ENCODE results near the gene DNAH14. TPM values are rescaled to one million over a fixed set of nuclear protein-coding genes. Genes with fewer than 3 reads are reported as not detected.
"Not testable (repeated sequence)": the region's sequence is repeated elsewhere in the genome, so short reads cannot be mapped to it uniquely, and the experiment has no call there.

Gene DNAH14
- total RNA-seq, 1 experiment from 2014 or later = 39.7 TPM

GRCh38 chr1:225004396-225004795 is 74.9 kb downstream of the DNAH14 start:
- Histone ChIP-seq H2BK15ac (ENCODE audit: low read depth, low read length) (no peak overlapping the region), H2AK5ac (ENCODE audit: insufficient read length, low read length) (no peak overlapping the region), H4K20me1 (ENCODE audit: control insufficient read depth, insufficient read depth, insufficient read length) (no peaks in the 10 kb centered on the region), H4K8ac (replicated peaks; ENCODE audit: insufficient read length, low read depth, low read length) (no peak overlapping the region), H3K4me1 (ENCODE audit: insufficient read depth, low read length) (no peaks in the 10 kb centered on the region), H2AFZ (ENCODE audit: low read length) (no peak overlapping the region), H3K27ac (ENCODE audit: insufficient read length, low read depth, low read length) (no peak overlapping the region), H3K56ac (ENCODE audit: insufficient read length, low read depth, low read length) (no peak overlapping the region), H3K9me3 (ENCODE audit: control insufficient read depth, low read depth, low read length) (no peaks in the 10 kb centered on the region), H3K4me2 (ENCODE audit: insufficient read depth, insufficient read length, low read length) (no peak overlapping the region), H3T11ph (ENCODE audit: low read length) (no peak overlapping the region), H3K79me1 (ENCODE audit: insufficient read depth, low read depth, low read length, poor library complexity, severe bottlenecking) (no peaks in the 10 kb centered on the region), H3K23me2 (ENCODE audit: insufficient read length, low read depth, low read length, poor library complexity, severe bottlenecking) (no peaks in the 10 kb centered on the region), H2BK20ac (ENCODE audit: low read depth, low read length, poor library complexity, severe bottlenecking) (no peak overlapping the region), H3K4ac (ENCODE audit: low read depth, low read length) (no peak overlapping the region), H2BK5ac (ENCODE audit: insufficient read length, low read length) (no peak overlapping the region), H3K27me3 (ENCODE audit: insufficient read depth, low read length) (no peaks in the 10 kb centered on the region), H2BK12ac (ENCODE audit: insufficient read length, low read depth, low read length) (no peak overlapping the region), H4K91ac (ENCODE audit: insufficient read length, low read depth, low read length) (no peak overlapping the region), H3K18ac (ENCODE audit: insufficient read length, low read depth, low read length) (no peak overlapping the region), H3K14ac (ENCODE audit: insufficient read depth, low read length) (no peak overlapping the region), H4K5ac (ENCODE audit: insufficient read length, low read depth, low read length) (no peak overlapping the region), H3K23ac (ENCODE audit: insufficient read length, low read depth, low read length) (no peak overlapping the region), H2BK120ac (ENCODE audit: low read depth, low read length, poor library complexity, severe bottlenecking) (no peak overlapping the region), H3K79me2 (ENCODE audit: insufficient read depth, low read length) (no peaks in the 10 kb centered on the region), H3K9ac (ENCODE audit: extremely low read depth, insufficient read length, low read length) (no peak overlapping the region)
- Mint-ChIP-seq H3K9me3 (peaks cover 9 to 33% of the 10 kb centered on the region in 2 experiments; a peak in 4 of 5 replicates), H3K4me3 (no peak overlapping the region), H3K4me1 (no peaks in the 10 kb centered on the region), H3K27me3 (ENCODE audit: low read depth) (no peaks in the 10 kb centered on the region), H3K27ac (no peak overlapping the region), H3K36me3 (ENCODE audit: insufficient read depth in 1 of 3, low read depth in 3 of 3) (peaks cover 18 to 32% (median 22%) of the 10 kb centered on the region in 3 experiments)
- WGBS (ENCODE audit: extremely low coverage, insufficient read length, low lambda C conversion rate) = no CpG with 5 or more reads among the region's 1 CpG
- no peak for DNase-seq
- TF ChIP-seq, protein P1, sequence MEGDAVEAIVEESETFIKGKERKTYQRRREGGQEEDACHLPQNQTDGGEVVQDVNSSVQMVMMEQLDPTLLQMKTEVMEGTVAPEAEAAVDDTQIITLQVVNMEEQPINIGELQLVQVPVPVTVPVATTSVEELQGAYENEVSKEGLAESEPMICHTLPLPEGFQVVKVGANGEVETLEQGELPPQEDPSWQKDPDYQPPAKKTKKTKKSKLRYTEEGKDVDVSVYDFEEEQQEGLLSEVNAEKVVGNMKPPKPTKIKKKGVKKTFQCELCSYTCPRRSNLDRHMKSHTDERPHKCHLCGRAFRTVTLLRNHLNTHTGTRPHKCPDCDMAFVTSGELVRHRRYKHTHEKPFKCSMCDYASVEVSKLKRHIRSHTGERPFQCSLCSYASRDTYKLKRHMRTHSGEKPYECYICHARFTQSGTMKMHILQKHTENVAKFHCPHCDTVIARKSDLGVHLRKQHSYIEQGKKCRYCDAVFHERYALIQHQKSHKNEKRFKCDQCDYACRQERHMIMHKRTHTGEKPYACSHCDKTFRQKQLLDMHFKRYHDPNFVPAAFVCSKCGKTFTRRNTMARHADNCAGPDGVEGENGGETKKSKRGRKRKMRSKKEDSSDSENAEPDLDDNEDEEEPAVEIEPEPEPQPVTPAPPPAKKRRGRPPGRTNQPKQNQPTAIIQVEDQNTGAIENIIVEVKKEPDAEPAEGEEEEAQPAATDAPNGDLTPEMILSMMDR (conservative IDR thresholded peaks at IDR 0.05) = peak; percentile 66

DNA sequence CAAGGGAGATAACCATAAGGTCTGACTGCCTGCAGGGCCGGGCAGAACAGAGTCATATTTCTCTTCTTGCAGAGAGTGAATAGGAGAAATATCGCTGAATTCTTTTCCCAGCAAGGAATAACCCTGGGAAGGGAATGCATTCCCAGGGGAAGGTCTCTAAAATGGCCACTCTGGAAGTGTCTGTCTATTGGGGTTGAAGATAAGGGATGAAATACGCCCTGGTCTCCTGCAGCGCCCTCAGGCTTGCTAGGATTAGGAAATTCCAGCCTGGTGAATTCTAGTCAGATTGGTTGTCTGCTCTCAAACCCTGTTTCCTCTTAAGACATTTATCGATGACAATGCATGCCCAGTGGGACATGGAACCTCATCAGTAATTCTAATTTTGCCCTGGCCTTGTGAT is 76.9 kb downstream of the DNAH14 start:
- not testable (repeated sequence) for H3K23me2 ChIP-seq (ENCODE audit: insufficient read length, low read depth, low read length, poor library complexity, severe bottlenecking); H3K4me1 ChIP-seq (ENCODE audit: insufficient read depth, low read length); H2BK5ac ChIP-seq (ENCODE audit: insufficient read length, low read length); H2BK20ac ChIP-seq (ENCODE audit: low read depth, low read length, poor library complexity, severe bottlenecking); H3K27ac ChIP-seq (ENCODE audit: insufficient read length, low read depth, low read length); H4K20me1 ChIP-seq (ENCODE audit: control insufficient read depth, insufficient read depth, insufficient read length); H3K9me3 ChIP-seq (ENCODE audit: control insufficient read depth, low read depth, low read length); H2AK5ac ChIP-seq (ENCODE audit: insufficient read length, low read length); H3K4ac ChIP-seq (ENCODE audit: low read depth, low read length); H3K4me2 ChIP-seq (ENCODE audit: insufficient read depth, insufficient read length, low read length); H3K23ac ChIP-seq (ENCODE audit: insufficient read length, low read depth, low read length); H2AFZ ChIP-seq (ENCODE audit: low read length); DNase-seq; H3K79me2 ChIP-seq (ENCODE audit: insufficient read depth, low read length); H4K5ac ChIP-seq (ENCODE audit: insufficient read length, low read depth, low read length); H3K56ac ChIP-seq (ENCODE audit: insufficient read length, low read depth, low read length); H3T11ph ChIP-seq (ENCODE audit: low read length); H4K91ac ChIP-seq (ENCODE audit: insufficient read length, low read depth, low read length); H3K4me1 Mint-ChIP-seq; H3K79me1 ChIP-seq (ENCODE audit: insufficient read depth, low read depth, low read length, poor library complexity, severe bottlenecking); H2BK15ac ChIP-seq (ENCODE audit: low read depth, low read length); H3K9ac ChIP-seq (ENCODE audit: extremely low read depth, insufficient read length, low read length); H3K27ac Mint-ChIP-seq; H3K27me3 Mint-ChIP-seq (ENCODE audit: low read depth); H2BK12ac ChIP-seq (ENCODE audit: insufficient read length, low read depth, low read length); H4K8ac ChIP-seq (replicated peaks; ENCODE audit: insufficient read length, low read depth, low read length); H3K18ac ChIP-seq (ENCODE audit: insufficient read length, low read depth, low read length); H3K14ac ChIP-seq (ENCODE audit: insufficient read depth, low read length); H2BK120ac ChIP-seq (ENCODE audit: low read depth, low read length, poor library complexity, severe bottlenecking); H3K27me3 ChIP-seq (ENCODE audit: insufficient read depth, low read length); H3K4me3 Mint-ChIP-seq
- WGBS (ENCODE audit: extremely low coverage, insufficient read length, low lambda C conversion rate) = no CpG with 5 or more reads among the region's 5 CpGs
- Mint-ChIP-seq H3K9me3 (peaks cover 9 to 30% of the 10 kb centered on the region in 2 experiments; a peak in 4 of 5 replicates), H3K36me3 (ENCODE audit: insufficient read depth in 1 of 3, low read depth in 3 of 3) (peaks cover 19 to 36% (median 21%) of the 10 kb centered on the region in 3 experiments)
